Measurements from ENCODE around the gene ZNRF3.

GRCh38 chr22:28873183-28873963, 10.0 kb upstream of the ZNRF3 start:
- TF ChIP-seq EZH2 (IDR thresholded peaks at IDR 0.05; ENCODE audit: insufficient read depth, low read length) (no peak), CTCF (IDR thresholded peaks at IDR 0.05; ENCODE audit: insufficient read depth, low read depth, low read length) (no peak)
